ENCODE data around the gene SCTR.

Gene SCTR

DNA sequence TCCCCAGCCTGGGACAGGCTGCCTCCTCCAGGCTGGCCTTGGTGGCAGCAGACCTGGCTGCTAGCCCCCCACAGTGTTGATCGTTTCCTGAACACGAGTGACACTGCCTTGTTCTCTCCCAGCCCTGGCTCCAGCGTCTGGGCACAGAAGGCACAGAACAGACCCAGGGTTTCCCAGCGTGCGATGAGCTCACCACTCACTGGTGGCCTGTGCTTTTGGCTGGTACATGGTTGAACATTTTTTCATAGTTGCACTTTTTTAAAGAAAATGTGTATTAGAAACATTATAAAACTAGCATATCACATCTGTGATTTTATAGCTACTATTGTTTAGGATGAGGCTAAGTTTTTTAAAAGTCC lies 40.9 kb downstream of the SCTR start:
- H3K4me1 ChIP-seq (ENCODE audit: control insufficient read depth, insufficient read depth, low read depth, low read length): peaks cover 50% of the 10 kb centered on the region
- H4K91ac ChIP-seq (ENCODE audit: low read length): no peak overlapping the region
- no peak overlapping the region for H3K23ac ChIP-seq (ENCODE audit: low read length in 2 of 2)

DNA sequence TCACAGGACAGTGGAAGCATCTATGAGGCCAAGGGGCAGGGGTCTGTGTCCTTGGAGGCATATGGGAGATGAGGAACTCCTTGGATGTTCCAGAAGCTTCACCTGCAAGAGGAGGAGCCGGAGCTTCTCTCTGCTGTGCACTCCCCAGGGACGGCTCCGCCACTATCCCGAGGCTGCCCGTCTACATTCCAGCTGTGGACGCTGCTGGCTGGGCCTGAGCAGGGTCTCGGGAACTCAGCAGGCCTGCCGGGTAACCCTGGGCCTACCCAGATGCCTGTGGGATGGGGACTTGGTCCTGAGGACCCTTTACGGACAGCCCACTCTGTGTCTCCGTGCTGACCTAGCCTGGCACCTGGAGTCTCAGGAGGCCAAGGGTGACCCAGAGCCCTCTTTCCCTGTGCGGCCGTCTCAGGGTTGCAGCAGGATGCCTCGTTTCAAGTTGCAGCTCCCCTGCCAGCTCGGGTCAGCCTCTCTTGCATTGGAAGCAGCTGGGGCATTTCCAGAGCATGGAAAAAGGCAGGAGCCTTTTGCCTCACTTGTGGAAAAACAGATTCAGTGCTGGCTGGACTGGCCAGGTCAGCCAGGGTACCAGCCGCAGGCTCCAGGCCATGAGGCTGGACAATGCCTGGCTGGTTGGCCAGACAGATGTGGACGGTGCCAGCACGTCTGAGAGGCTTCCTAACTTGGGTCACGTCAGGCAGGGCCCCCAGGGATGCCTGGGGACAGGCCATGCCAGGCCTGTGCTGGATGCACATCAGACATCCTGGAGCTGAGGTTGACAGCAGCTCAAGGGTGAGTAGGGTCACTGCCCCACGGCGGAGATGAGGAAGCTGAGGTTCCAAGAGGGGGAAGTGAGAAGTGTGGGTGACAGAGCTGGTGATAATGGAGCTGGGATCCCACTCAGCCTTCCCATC lies 41.5 kb downstream of the SCTR start:
- Histone ChIP-seq H2AFZ (ENCODE audit: low read depth, low read length) (no peak overlapping the region), H3K4ac (ENCODE audit: low read depth in 1 of 2, low read length in 2 of 2) (no peak overlapping the region), H3K23ac (ENCODE audit: low read length in 2 of 2) (no peak overlapping the region), H3K79me1 (replicated peaks; ENCODE audit: low read length, poor library complexity, severe bottlenecking) (no peaks in the 10 kb centered on the region), H3K14ac (ENCODE audit: low read length in 2 of 2) (no peak overlapping the region), H2BK12ac (ENCODE audit: low read length in 2 of 2) (no peak overlapping the region), H3K27ac (ENCODE audit: low read length, poor library complexity, severe bottlenecking) (no peak overlapping the region), H3K27me3 (ENCODE audit: control insufficient read depth in 1 of 2, insufficient read depth in 1 of 2, low read length in 2 of 2) (peaks cover 0 to 76% of the 10 kb centered on the region in 2 experiments), H3K18ac (ENCODE audit: low read depth in 1 of 2, low read length in 2 of 2) (no peak overlapping the region), H3K4me3 (ENCODE audit: insufficient read depth in 1 of 2, low read depth in 1 of 2, low read length in 2 of 2) (no peak overlapping the region), H3K9ac (ENCODE audit: low read length) (no peak overlapping the region), H2AK5ac (ENCODE audit: low read length, severe bottlenecking) (peak overlapping the region; percentile 79), H3K9me3 (ENCODE audit: control insufficient read depth, low read length) (no peaks in the 10 kb centered on the region), H2BK15ac (ENCODE audit: low read depth, poor library complexity, severe bottlenecking) (no peak overlapping the region), H2BK120ac (ENCODE audit: low read depth, low read length) (no peak overlapping the region), H3K4me2 (ENCODE audit: low read length, poor library complexity, severe bottlenecking) (no peak overlapping the region), H4K8ac (ENCODE audit: low read length) (no peak overlapping the region), H3K4me1 (ENCODE audit: control insufficient read depth, insufficient read depth, low read depth, low read length) (peaks cover 46% of the 10 kb centered on the region), H2BK5ac (ENCODE audit: low read depth, low read length, poor library complexity, severe bottlenecking) (no peak overlapping the region), H3K36me3 (ENCODE audit: control insufficient read depth in 1 of 2, insufficient read depth in 2 of 2, low read depth in 1 of 2, low read length in 2 of 2) (no peaks in the 10 kb centered on the region), H4K91ac (ENCODE audit: low read length) (no peak overlapping the region)
- DNase-seq: no peak
- WGBS: 75% methylated on average over 18 of the region's 20 CpGs

More for the DNA sequence above, 40.9 kb downstream of the SCTR start:
- DNase-seq: no peak
- Histone ChIP-seq H3K9ac (ENCODE audit: low read length) (no peak overlapping the region), H3K36me3 (ENCODE audit: control insufficient read depth in 1 of 2, insufficient read depth in 2 of 2, low read depth in 1 of 2, low read length in 2 of 2) (no peaks in the 10 kb centered on the region), H3K14ac (ENCODE audit: low read length in 2 of 2) (no peak overlapping the region), H2BK5ac (ENCODE audit: low read depth, low read length, poor library complexity, severe bottlenecking) (no peak overlapping the region), H3K4me3 (ENCODE audit: insufficient read depth in 1 of 2, low read depth in 1 of 2, low read length in 2 of 2) (no peak overlapping the region), H3K27ac (ENCODE audit: low read length, poor library complexity, severe bottlenecking) (no peak overlapping the region), H3K4me2 (ENCODE audit: low read length, poor library complexity, severe bottlenecking) (no peak overlapping the region), H2BK15ac (ENCODE audit: low read depth, poor library complexity, severe bottlenecking) (no peak overlapping the region), H3K79me1 (replicated peaks; ENCODE audit: low read length, poor library complexity, severe bottlenecking) (no peaks in the 10 kb centered on the region), H3K27me3 (ENCODE audit: control insufficient read depth in 1 of 2, insufficient read depth in 1 of 2, low read length in 2 of 2) (peaks cover 0 to 77% of the 10 kb centered on the region in 2 experiments), H2BK12ac (ENCODE audit: low read length in 2 of 2) (no peak overlapping the region), H3K18ac (ENCODE audit: low read depth in 1 of 2, low read length in 2 of 2) (no peak overlapping the region), H3K4ac (ENCODE audit: low read depth in 1 of 2, low read length in 2 of 2) (no peak overlapping the region), H3K9me3 (ENCODE audit: control insufficient read depth, low read length) (no peaks in the 10 kb centered on the region), H4K8ac (ENCODE audit: low read length) (no peak overlapping the region), H2BK120ac (ENCODE audit: low read depth, low read length) (no peak overlapping the region), H2AFZ (ENCODE audit: low read depth, low read length) (no peak overlapping the region), H2AK5ac (ENCODE audit: low read length, severe bottlenecking) (peak overlapping the region; percentile 79)
- 67% methylated on average over 5 of the region's 5 CpGs for WGBS

GRCh38 chr2:119481501-119482455 lies 42.5 kb downstream of the SCTR start:
- Histone ChIP-seq H2AK5ac (ENCODE audit: low read length, severe bottlenecking) (peak overlapping the region; percentile 34), H3K4me2 (ENCODE audit: low read length, poor library complexity, severe bottlenecking) (no peak overlapping the region), H3K9ac (ENCODE audit: low read length) (no peak overlapping the region), H3K27me3 (ENCODE audit: control insufficient read depth in 1 of 2, insufficient read depth in 1 of 2, low read length in 2 of 2) (peaks cover 0 to 83% of the 10 kb centered on the region in 2 experiments), H2BK12ac (ENCODE audit: low read length in 2 of 2) (no peak overlapping the region), H3K79me1 (replicated peaks; ENCODE audit: low read length, poor library complexity, severe bottlenecking) (no peaks in the 10 kb centered on the region), H3K4me1 (ENCODE audit: control insufficient read depth, insufficient read depth, low read depth, low read length) (peaks cover 40% of the 10 kb centered on the region), H3K27ac (ENCODE audit: low read length, poor library complexity, severe bottlenecking) (no peak overlapping the region), H3K4me3 (ENCODE audit: insufficient read depth in 1 of 2, low read depth in 1 of 2, low read length in 2 of 2) (no peak overlapping the region), H2AFZ (ENCODE audit: low read depth, low read length) (no peak overlapping the region), H3K14ac (ENCODE audit: low read length in 2 of 2) (no peak overlapping the region), H2BK15ac (ENCODE audit: low read depth, poor library complexity, severe bottlenecking) (no peak overlapping the region), H3K18ac (ENCODE audit: low read depth in 1 of 2, low read length in 2 of 2) (no peak overlapping the region), H3K9me3 (ENCODE audit: control insufficient read depth, low read length) (no peaks in the 10 kb centered on the region), H2BK120ac (ENCODE audit: low read depth, low read length) (no peak overlapping the region), H4K91ac (ENCODE audit: low read length) (no peak overlapping the region), H2BK5ac (ENCODE audit: low read depth, low read length, poor library complexity, severe bottlenecking) (no peak overlapping the region), H3K36me3 (ENCODE audit: control insufficient read depth in 1 of 2, insufficient read depth in 2 of 2, low read depth in 1 of 2, low read length in 2 of 2) (no peaks in the 10 kb centered on the region), H4K8ac (ENCODE audit: low read length) (no peak overlapping the region), H3K4ac (ENCODE audit: low read depth in 1 of 2, low read length in 2 of 2) (no peak overlapping the region), H3K23ac (ENCODE audit: low read length in 2 of 2) (no peak overlapping the region)
- 84% methylated on average over 15 of the region's 16 CpGs for WGBS
- DNase-seq: no peak

- no peak overlapping the region for H3K4ac ChIP-seq (ENCODE audit: low read depth in 1 of 2, low read length in 2 of 2)
- no peak overlapping the region for H2AK5ac ChIP-seq (ENCODE audit: low read length, severe bottlenecking)
- no peak overlapping the region for H3K9ac ChIP-seq (ENCODE audit: low read length)
- WGBS: 65% methylated on average over 11 of the region's 11 CpGs
- H2BK12ac ChIP-seq (ENCODE audit: low read length in 2 of 2): no peak overlapping the region
- no peak overlapping the region for H2BK5ac ChIP-seq (ENCODE audit: low read depth, low read length, poor library complexity, severe bottlenecking)
- H3K23ac ChIP-seq (ENCODE audit: low read length in 2 of 2): no peak overlapping the region
- no peak overlapping the region for H3K18ac ChIP-seq (ENCODE audit: low read depth in 1 of 2, low read length in 2 of 2)
- H3K9me3 ChIP-seq (ENCODE audit: control insufficient read depth, low read length): no peaks in the 10 kb centered on the region
- no peak overlapping the region for H2BK15ac ChIP-seq (ENCODE audit: low read depth, poor library complexity, severe bottlenecking)
- H4K91ac ChIP-seq (ENCODE audit: low read length): no peak overlapping the region
- H3K4me2 ChIP-seq (ENCODE audit: low read length, poor library complexity, severe bottlenecking): no peak overlapping the region
- H2AFZ ChIP-seq (ENCODE audit: low read depth, low read length): no peak overlapping the region
- no peak overlapping the region for H3K4me3 ChIP-seq (ENCODE audit: insufficient read depth in 1 of 2, low read depth in 1 of 2, low read length in 2 of 2)
- no peak overlapping the region for H2BK120ac ChIP-seq (ENCODE audit: low read depth, low read length)
- no peak overlapping the region for H3K14ac ChIP-seq (ENCODE audit: low read length in 2 of 2)
- peaks cover 0 to 81% of the 10 kb centered on the region in 2 experiments for H3K27me3 ChIP-seq (ENCODE audit: control insufficient read depth in 1 of 2, insufficient read depth in 1 of 2, low read length in 2 of 2)
- peaks cover 45% of the 10 kb centered on the region for H3K4me1 ChIP-seq (ENCODE audit: control insufficient read depth, insufficient read depth, low read depth, low read length)
- H3K79me1 ChIP-seq (replicated peaks; ENCODE audit: low read length, poor library complexity, severe bottlenecking): no peaks in the 10 kb centered on the region
- no peaks in the 10 kb centered on the region for H3K36me3 ChIP-seq (ENCODE audit: control insufficient read depth in 1 of 2, insufficient read depth in 2 of 2, low read depth in 1 of 2, low read length in 2 of 2)
- H3K27ac ChIP-seq (ENCODE audit: low read length, poor library complexity, severe bottlenecking): no peak overlapping the region
- H4K8ac ChIP-seq (ENCODE audit: low read length): no peak overlapping the region
- no peak for DNase-seq
Observed at GRCh38 chr2:119480718-119481142, 43.6 kb downstream of the SCTR start.

Data from mesenchymal stem cell (in vitro differentiated cells and primary cell).